WTC11 (cell line): ENCODE results near the gene STAT1.

Experiments used
- ETV6 ChIP-seq: sonication (generic); formaldehyde crosslinking; IDR thresholded peaks from 2 replicates; pipeline ENCODE4 v1.8.1; 2022; ENCODE audit warnings: mild to moderate bottlenecking, missing genetic modification reagents
- FOXJ3 ChIP-seq: sonication (generic); formaldehyde crosslinking; IDR thresholded peaks from 2 replicates; pipeline ENCODE4 v1.9.0; 2021; ENCODE audit warnings: missing genetic modification reagents, mild to moderate bottlenecking, borderline replicate concordance
- FOXP1 ChIP-seq: sonication (generic); formaldehyde crosslinking; IDR thresholded peaks from 2 replicates; pipeline ENCODE4 v1.8.0; 2022; ENCODE audit warnings: missing genetic modification reagents, mild to moderate bottlenecking, moderate library complexity, borderline replicate concordance
- ZNF138 ChIP-seq: sonication (generic); formaldehyde crosslinking; conservative IDR thresholded peaks from 2 replicates; pipeline ENCODE4 v1.8.1; 2022; ENCODE audit warnings: mild to moderate bottlenecking, moderate library complexity, missing genetic modification reagents
- TF ChIP-seq, protein P1 (sequence below): sonication (generic); formaldehyde crosslinking; IDR thresholded peaks from 2 replicates; pipeline ENCODE4 v1.8.1; 2022; ENCODE audit warnings: low read depth, mild to moderate bottlenecking, moderate library complexity, missing genetic modification reagents, borderline replicate concordance
- TF ChIP-seq, protein P2 (sequence below): sonication (generic); formaldehyde crosslinking; IDR thresholded peaks from 2 replicates; pipeline ENCODE4 v1.8.1; 2023; ENCODE audit warnings: mild to moderate bottlenecking, missing genetic modification reagents, moderate library complexity
- TF ChIP-seq, protein P3 (sequence below): fragments of 200-600 bp; IDR thresholded peaks from 2 replicates; pipeline ENCODE4 v1.8.0; 2022; ENCODE audit warnings: antibody characterized with exemption

DNA sequence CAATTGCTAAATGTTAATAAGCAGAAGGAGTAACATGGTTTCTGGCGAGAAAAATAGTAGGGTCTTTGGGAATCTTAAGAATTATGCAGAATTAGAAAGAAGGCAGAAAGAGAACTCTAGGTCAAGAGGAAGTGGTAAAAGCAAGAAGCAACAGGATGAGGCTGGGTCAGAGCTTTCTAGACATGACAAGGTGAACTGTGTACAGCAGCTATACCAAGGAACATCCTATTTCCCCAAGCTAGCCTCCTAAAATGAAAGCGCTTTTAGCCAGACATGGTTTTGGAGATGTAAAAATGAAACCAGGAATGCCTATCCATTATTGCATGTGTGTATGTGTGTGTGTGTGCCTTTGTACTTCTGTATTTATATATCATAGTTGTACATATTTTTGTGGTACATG is 42.3 kb upstream of the STAT1 start:
- TF ChIP-seq, protein P1, sequence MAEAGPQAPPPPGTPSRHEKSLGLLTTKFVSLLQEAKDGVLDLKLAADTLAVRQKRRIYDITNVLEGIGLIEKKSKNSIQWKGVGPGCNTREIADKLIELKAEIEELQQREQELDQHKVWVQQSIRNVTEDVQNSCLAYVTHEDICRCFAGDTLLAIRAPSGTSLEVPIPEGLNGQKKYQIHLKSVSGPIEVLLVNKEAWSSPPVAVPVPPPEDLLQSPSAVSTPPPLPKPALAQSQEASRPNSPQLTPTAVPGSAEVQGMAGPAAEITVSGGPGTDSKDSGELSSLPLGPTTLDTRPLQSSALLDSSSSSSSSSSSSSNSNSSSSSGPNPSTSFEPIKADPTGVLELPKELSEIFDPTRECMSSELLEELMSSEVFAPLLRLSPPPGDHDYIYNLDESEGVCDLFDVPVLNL (CRISPR knock-in tag), result no peak
- TF ChIP-seq ZNF138 (CRISPR knock-in tag), result no peak
- TF ChIP-seq, protein P2, sequence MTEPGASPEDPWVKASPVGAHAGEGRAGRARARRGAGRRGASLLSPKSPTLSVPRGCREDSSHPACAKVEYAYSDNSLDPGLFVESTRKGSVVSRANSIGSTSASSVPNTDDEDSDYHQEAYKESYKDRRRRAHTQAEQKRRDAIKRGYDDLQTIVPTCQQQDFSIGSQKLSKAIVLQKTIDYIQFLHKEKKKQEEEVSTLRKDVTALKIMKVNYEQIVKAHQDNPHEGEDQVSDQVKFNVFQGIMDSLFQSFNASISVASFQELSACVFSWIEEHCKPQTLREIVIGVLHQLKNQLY (CRISPR knock-in tag), result no peak
- no peak for TF ChIP-seq FOXJ3 (CRISPR knock-in tag)
- TF ChIP-seq FOXP1 (CRISPR knock-in tag), result no peak
- TF ChIP-seq, protein P3, sequence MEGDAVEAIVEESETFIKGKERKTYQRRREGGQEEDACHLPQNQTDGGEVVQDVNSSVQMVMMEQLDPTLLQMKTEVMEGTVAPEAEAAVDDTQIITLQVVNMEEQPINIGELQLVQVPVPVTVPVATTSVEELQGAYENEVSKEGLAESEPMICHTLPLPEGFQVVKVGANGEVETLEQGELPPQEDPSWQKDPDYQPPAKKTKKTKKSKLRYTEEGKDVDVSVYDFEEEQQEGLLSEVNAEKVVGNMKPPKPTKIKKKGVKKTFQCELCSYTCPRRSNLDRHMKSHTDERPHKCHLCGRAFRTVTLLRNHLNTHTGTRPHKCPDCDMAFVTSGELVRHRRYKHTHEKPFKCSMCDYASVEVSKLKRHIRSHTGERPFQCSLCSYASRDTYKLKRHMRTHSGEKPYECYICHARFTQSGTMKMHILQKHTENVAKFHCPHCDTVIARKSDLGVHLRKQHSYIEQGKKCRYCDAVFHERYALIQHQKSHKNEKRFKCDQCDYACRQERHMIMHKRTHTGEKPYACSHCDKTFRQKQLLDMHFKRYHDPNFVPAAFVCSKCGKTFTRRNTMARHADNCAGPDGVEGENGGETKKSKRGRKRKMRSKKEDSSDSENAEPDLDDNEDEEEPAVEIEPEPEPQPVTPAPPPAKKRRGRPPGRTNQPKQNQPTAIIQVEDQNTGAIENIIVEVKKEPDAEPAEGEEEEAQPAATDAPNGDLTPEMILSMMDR, result no peak
- TF ChIP-seq ETV6 (CRISPR knock-in tag), result no peak
